PFSK-1 (cell line): ENCODE measurements around the gene TUBB2A.

Experiments used
- FOXP2 ChIP-seq: optimal IDR thresholded peaks from 2 replicates; pipeline ENCODE3; 2011; ENCODE audit warnings: borderline replicate concordance, control low read depth, inconsistent platforms; ENCODE audit not compliant: insufficient read depth; ENCODE audit errors: extremely low read length, extremely low read depth
- POLR2AphosphoS5 ChIP-seq: IDR thresholded peaks from 2 replicates; pipeline ENCODE4 v1.6.1; 2012; ENCODE audit warnings: low read depth, mild to moderate bottlenecking, control low read depth, low read length, moderate library complexity
- SIN3A ChIP-seq: IDR thresholded peaks from 2 replicates; pipeline ENCODE4 v1.6.1; 2012; ENCODE audit warnings: mild to moderate bottlenecking, low read length, moderate library complexity, borderline replicate concordance; ENCODE audit not compliant: insufficient read depth
- TAF1 ChIP-seq: IDR thresholded peaks from 2 replicates; pipeline ENCODE4 v1.6.1; 2012; ENCODE audit warnings: low read length, control low read depth, borderline replicate concordance; ENCODE audit not compliant: insufficient read depth
- TF ChIP-seq, protein P1 (sequence below), 2 experiments: IDR thresholded peaks; 2 replicates each; pipeline versions ENCODE4 v1.6.1 to v1.8.0; 2011 to 2012; ENCODE audit warnings: low read depth in 2 of 2, low read length in 2 of 2, control low read depth in 1 of 2, inconsistent platforms in 1 of 2, mild to moderate bottlenecking in 1 of 2, moderate library complexity in 1 of 2; ENCODE audit not compliant: insufficient read depth in 1 of 2

TUBB2A gene

GRCh38 chr6:3190779-3191178 lies 33.4 kb upstream of the TUBB2A start:
- no peak for TF ChIP-seq SIN3A
- TF ChIP-seq, protein P1, sequence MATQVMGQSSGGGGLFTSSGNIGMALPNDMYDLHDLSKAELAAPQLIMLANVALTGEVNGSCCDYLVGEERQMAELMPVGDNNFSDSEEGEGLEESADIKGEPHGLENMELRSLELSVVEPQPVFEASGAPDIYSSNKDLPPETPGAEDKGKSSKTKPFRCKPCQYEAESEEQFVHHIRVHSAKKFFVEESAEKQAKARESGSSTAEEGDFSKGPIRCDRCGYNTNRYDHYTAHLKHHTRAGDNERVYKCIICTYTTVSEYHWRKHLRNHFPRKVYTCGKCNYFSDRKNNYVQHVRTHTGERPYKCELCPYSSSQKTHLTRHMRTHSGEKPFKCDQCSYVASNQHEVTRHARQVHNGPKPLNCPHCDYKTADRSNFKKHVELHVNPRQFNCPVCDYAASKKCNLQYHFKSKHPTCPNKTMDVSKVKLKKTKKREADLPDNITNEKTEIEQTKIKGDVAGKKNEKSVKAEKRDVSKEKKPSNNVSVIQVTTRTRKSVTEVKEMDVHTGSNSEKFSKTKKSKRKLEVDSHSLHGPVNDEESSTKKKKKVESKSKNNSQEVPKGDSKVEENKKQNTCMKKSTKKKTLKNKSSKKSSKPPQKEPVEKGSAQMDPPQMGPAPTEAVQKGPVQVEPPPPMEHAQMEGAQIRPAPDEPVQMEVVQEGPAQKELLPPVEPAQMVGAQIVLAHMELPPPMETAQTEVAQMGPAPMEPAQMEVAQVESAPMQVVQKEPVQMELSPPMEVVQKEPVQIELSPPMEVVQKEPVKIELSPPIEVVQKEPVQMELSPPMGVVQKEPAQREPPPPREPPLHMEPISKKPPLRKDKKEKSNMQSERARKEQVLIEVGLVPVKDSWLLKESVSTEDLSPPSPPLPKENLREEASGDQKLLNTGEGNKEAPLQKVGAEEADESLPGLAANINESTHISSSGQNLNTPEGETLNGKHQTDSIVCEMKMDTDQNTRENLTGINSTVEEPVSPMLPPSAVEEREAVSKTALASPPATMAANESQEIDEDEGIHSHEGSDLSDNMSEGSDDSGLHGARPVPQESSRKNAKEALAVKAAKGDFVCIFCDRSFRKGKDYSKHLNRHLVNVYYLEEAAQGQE (IDR thresholded peaks at IDR 0.05; ENCODE audit: insufficient read depth in 1 of 2, low read depth in 2 of 2, low read length in 2 of 2), result no peak
- no peak for TF ChIP-seq FOXP2
- no peak for TF ChIP-seq POLR2AphosphoS5
- TF ChIP-seq TAF1, result no peak

- TF ChIP-seq FOXP2, result no peak
- TF ChIP-seq, protein P1 (IDR thresholded peaks at IDR 0.05; ENCODE audit: insufficient read depth in 1 of 2, low read depth in 2 of 2, low read length in 2 of 2), result no peak
- no peak for TF ChIP-seq TAF1
- no peak for TF ChIP-seq POLR2AphosphoS5
- no peak for TF ChIP-seq SIN3A
These were observed 32.7 kb upstream of the TUBB2A start for GRCh38 chr6:3190056-3190455.

- TF ChIP-seq TAF1 (no peak), SIN3A (no peak), FOXP2 (no peak), POLR2AphosphoS5 (no peak)
- TF ChIP-seq, protein P1 (IDR thresholded peaks at IDR 0.05; ENCODE audit: insufficient read depth in 1 of 2, low read depth in 2 of 2, low read length in 2 of 2), result no peak
These were observed 30.9 kb upstream of the TUBB2A start for GRCh38 chr6:3188262-3188661.

DNA sequence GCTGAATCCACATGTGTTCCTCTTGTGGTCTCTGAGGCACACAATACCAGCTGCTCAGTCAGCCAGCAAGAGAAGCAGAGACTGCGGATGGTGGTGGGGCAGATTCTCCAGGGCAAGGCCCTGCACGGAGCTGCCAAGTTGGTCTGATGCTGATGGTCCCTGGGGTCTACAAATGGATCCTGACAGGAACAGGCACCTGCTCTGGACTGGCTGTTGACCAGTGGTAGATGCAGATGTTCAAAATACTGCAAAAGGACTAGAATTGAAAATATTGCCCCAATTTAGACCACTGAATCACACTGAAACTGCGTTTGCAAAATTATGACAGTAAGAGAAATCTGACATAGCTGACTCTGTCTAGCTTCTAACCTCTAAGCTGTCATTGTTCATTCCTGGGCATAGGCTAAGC lies 29.6 kb upstream of the TUBB2A start:
- TF ChIP-seq SIN3A (no peak), FOXP2 (no peak), POLR2AphosphoS5 (no peak), TAF1 (no peak)
- TF ChIP-seq, protein P1 (IDR thresholded peaks at IDR 0.05; ENCODE audit: insufficient read depth in 1 of 2, low read depth in 2 of 2, low read length in 2 of 2), result no peak

DNA sequence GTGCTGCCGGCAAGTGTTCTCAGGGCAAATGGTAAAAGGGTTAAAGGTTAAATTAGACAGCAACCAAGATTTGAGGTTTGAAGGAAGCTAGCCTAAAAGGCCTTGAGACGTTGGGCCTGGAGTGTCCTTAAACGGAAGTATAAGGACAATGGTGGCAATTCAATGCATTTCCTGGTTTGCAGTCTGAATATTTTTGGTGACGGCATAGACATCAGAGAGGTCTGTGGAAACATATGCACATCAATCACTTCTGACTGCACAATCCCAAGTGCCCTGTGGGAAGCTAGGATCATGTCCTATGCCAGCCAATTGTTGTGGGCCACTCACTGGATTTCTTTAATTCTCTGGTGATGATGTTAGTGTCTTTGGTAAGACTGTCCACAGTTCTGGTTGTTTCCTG lies 25.7 kb upstream of the TUBB2A start:
- no peak for TF ChIP-seq FOXP2
- TF ChIP-seq, protein P1 (IDR thresholded peaks at IDR 0.05; ENCODE audit: insufficient read depth in 1 of 2, low read depth in 2 of 2, low read length in 2 of 2), result no peak
